Measurements from ENCODE around the gene PGBD4.

PGBD4 gene

DNA sequence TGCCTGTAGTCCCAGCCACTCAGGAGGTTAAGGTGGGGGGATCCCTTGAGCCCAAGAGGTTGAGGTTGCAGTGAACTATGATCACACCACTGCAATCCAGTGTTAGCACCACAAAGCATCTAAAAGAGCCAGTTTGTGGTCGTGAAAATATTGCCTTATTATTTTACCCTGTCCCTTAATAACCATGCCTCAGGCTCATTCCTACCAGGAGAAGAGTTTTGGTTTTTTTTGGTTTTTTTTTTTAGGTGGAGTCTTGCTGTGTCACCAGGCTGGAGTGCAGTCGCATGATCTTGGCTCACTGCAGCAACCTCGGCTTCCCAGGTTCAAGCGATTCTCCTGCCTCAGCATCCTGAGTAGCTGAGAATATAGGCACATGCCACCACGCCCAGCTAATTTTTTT is 45.0 kb upstream of the PGBD4 start:
- Histone ChIP-seq H3K36me3 (ENCODE audit: insufficient read depth, low read length) (no peaks in the 10 kb centered on the region), H3K4me1 (ENCODE audit: insufficient read depth, low read length, severe bottlenecking) (no peaks in the 10 kb centered on the region), H3K9me3 (ENCODE audit: low read length) (no peaks in the 10 kb centered on the region), H3K9ac (ENCODE audit: low read length) (no peak overlapping the region), H3K27me3 (ENCODE audit: insufficient read depth, low read length) (no peaks in the 10 kb centered on the region), H3K9me2 (ENCODE audit: low read depth, low read length) (no peaks in the 10 kb centered on the region), H3K27ac (ENCODE audit: low read depth, low read length, poor library complexity, severe bottlenecking) (no peak overlapping the region), H3K4me3 (ENCODE audit: low read depth, low read length, poor library complexity, severe bottlenecking) (no peak overlapping the region), H4K20me1 (ENCODE audit: insufficient read depth, low read length) (no peaks in the 10 kb centered on the region), H3K79me2 (ENCODE audit: insufficient read depth, low read length) (no peaks in the 10 kb centered on the region), H3F3A (ENCODE audit: insufficient read depth, low read length) (no peaks in the 10 kb centered on the region), H2AFZ (ENCODE audit: low read length) (no peak overlapping the region), H3K4me2 (ENCODE audit: low read length) (no peak overlapping the region)
- no peak for TF ChIP-seq EZH2 (IDR thresholded peaks at IDR 0.05; ENCODE audit: borderline replicate concordance, low read length)
- TF ChIP-seq, protein P1, sequence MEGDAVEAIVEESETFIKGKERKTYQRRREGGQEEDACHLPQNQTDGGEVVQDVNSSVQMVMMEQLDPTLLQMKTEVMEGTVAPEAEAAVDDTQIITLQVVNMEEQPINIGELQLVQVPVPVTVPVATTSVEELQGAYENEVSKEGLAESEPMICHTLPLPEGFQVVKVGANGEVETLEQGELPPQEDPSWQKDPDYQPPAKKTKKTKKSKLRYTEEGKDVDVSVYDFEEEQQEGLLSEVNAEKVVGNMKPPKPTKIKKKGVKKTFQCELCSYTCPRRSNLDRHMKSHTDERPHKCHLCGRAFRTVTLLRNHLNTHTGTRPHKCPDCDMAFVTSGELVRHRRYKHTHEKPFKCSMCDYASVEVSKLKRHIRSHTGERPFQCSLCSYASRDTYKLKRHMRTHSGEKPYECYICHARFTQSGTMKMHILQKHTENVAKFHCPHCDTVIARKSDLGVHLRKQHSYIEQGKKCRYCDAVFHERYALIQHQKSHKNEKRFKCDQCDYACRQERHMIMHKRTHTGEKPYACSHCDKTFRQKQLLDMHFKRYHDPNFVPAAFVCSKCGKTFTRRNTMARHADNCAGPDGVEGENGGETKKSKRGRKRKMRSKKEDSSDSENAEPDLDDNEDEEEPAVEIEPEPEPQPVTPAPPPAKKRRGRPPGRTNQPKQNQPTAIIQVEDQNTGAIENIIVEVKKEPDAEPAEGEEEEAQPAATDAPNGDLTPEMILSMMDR (IDR thresholded peaks at IDR 0.05; ENCODE audit: low read length): no peak

DNA sequence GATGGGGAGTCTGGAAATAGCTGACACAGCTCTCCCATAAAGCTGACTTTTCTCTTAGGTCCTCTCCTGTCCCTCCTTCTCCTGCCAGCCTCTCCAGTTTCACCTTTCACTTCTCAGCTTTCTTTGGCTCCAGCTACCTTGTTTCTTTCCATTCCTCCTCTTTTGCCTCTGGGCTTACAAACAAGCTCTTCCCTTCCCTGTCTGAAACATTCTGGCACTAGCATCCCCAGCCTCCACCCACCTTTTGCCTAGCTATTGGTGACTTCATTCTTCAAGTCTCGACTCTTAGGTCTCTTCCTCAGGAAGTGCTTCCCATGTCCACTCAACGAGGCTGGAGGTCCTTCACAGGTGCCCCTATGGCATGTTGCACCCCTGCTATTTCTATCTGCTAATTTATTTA is 42.4 kb upstream of the PGBD4 start:
- Histone ChIP-seq H3K9me3 (ENCODE audit: low read length) (no peaks in the 10 kb centered on the region), H3K9me2 (ENCODE audit: low read depth, low read length) (no peaks in the 10 kb centered on the region), H3K79me2 (ENCODE audit: insufficient read depth, low read length) (no peaks in the 10 kb centered on the region), H3K9ac (ENCODE audit: low read length) (no peak overlapping the region), H2AFZ (ENCODE audit: low read length) (no peak overlapping the region), H3K36me3 (ENCODE audit: insufficient read depth, low read length) (no peaks in the 10 kb centered on the region), H3K27me3 (ENCODE audit: insufficient read depth, low read length) (no peaks in the 10 kb centered on the region), H3K4me2 (ENCODE audit: low read length) (no peak overlapping the region), H4K20me1 (ENCODE audit: insufficient read depth, low read length) (no peaks in the 10 kb centered on the region), H3K4me3 (ENCODE audit: low read depth, low read length, poor library complexity, severe bottlenecking) (no peak overlapping the region), H3F3A (ENCODE audit: insufficient read depth, low read length) (no peaks in the 10 kb centered on the region), H3K4me1 (ENCODE audit: insufficient read depth, low read length, severe bottlenecking) (no peaks in the 10 kb centered on the region), H3K27ac (ENCODE audit: low read depth, low read length, poor library complexity, severe bottlenecking) (no peak overlapping the region)
- TF ChIP-seq EZH2 (IDR thresholded peaks at IDR 0.05; ENCODE audit: borderline replicate concordance, low read length): no peak
- TF ChIP-seq, protein P1 (IDR thresholded peaks at IDR 0.05; ENCODE audit: low read length): no peak

DNA sequence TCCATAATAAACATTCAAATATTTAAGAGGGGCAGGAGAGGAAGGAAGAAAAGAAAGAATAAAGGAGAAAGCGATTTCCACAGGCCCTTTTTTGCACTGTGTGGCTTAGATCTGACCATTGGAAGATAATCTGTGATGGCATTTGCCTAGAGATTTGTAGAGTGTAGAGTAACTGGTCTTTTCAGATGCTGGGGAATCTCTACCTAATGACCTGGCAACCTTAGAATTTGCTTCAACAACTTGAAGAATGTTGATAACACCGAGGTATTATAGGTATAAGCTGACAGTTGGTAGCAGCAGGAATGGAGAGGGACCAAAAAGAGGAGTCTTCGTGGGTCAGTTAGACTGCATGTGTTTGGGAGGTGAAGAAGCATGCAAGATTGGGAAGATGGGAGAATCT is 41.9 kb upstream of the PGBD4 start:
- no peaks in the 10 kb centered on the region for H3F3A ChIP-seq (ENCODE audit: insufficient read depth, low read length)
- H3K27ac ChIP-seq (ENCODE audit: low read depth, low read length, poor library complexity, severe bottlenecking): no peak overlapping the region
- no peaks in the 10 kb centered on the region for H3K4me1 ChIP-seq (ENCODE audit: insufficient read depth, low read length, severe bottlenecking)
- H3K9me3 ChIP-seq (ENCODE audit: low read length): no peaks in the 10 kb centered on the region
- no peaks in the 10 kb centered on the region for H3K9me2 ChIP-seq (ENCODE audit: low read depth, low read length)
- TF ChIP-seq, protein P1 (IDR thresholded peaks at IDR 0.05; ENCODE audit: low read length): no peak
- no peaks in the 10 kb centered on the region for H3K36me3 ChIP-seq (ENCODE audit: insufficient read depth, low read length)
- no peak overlapping the region for H2AFZ ChIP-seq (ENCODE audit: low read length)
- H3K79me2 ChIP-seq (ENCODE audit: insufficient read depth, low read length): no peaks in the 10 kb centered on the region
- no peaks in the 10 kb centered on the region for H4K20me1 ChIP-seq (ENCODE audit: insufficient read depth, low read length)
- no peak overlapping the region for H3K4me2 ChIP-seq (ENCODE audit: low read length)
- no peaks in the 10 kb centered on the region for H3K27me3 ChIP-seq (ENCODE audit: insufficient read depth, low read length)
- H3K9ac ChIP-seq (ENCODE audit: low read length): no peak overlapping the region
- H3K4me3 ChIP-seq (ENCODE audit: low read depth, low read length, poor library complexity, severe bottlenecking): no peak overlapping the region
